ENCODE data around the gene ARL3. TPM values are rescaled to one million over a fixed set of nuclear protein-coding genes. Genes with fewer than 3 reads are reported as not detected.

ARL3 gene
- total RNA-seq, 1 donor, result 5.8 TPM

DNA sequence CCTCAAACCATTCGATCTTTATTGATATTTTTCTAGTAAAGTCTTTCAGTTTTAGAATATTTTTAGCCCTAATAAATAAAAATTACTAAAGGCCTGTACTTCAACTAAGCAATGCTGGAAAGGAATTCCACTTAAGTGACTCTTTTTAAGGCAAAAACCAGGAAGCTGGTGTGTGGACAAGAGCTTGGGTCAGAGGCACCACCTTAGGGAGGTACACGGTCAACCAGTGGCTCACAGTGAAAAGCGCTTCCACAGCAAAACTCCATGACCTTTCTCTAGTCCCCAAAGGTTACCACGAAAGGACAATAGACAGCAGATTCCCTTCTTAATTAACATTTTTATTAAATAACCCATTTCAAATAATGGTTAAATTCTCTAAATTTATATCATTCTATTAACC, 31.2 kb downstream of the ARL3 start:
- no peak overlapping the region for H3K4me2 ChIP-seq (ENCODE audit: insufficient read depth, low read length)
- TF ChIP-seq, protein P1, sequence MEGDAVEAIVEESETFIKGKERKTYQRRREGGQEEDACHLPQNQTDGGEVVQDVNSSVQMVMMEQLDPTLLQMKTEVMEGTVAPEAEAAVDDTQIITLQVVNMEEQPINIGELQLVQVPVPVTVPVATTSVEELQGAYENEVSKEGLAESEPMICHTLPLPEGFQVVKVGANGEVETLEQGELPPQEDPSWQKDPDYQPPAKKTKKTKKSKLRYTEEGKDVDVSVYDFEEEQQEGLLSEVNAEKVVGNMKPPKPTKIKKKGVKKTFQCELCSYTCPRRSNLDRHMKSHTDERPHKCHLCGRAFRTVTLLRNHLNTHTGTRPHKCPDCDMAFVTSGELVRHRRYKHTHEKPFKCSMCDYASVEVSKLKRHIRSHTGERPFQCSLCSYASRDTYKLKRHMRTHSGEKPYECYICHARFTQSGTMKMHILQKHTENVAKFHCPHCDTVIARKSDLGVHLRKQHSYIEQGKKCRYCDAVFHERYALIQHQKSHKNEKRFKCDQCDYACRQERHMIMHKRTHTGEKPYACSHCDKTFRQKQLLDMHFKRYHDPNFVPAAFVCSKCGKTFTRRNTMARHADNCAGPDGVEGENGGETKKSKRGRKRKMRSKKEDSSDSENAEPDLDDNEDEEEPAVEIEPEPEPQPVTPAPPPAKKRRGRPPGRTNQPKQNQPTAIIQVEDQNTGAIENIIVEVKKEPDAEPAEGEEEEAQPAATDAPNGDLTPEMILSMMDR (IDR thresholded peaks at IDR 0.05; ENCODE audit: extremely low read depth, low read depth, low read length), result no peak
- no peak overlapping the region for H2AFZ ChIP-seq (ENCODE audit: low read length)
- DNase-seq (ENCODE audit: insufficient read length, low spot score, missing footprints), result peak; percentile 10
- H3K36me3 ChIP-seq (ENCODE audit: insufficient read depth, low read length), result peaks cover 13% of the 10 kb centered on the region
- no peaks in the 10 kb centered on the region for H4K20me1 ChIP-seq (ENCODE audit: insufficient read depth, low read length)
- no peaks in the 10 kb centered on the region for H3K27me3 ChIP-seq (ENCODE audit: insufficient read depth, low read length)
- H3K4me3 ChIP-seq (ENCODE audit: insufficient read depth, low read length), result no peak overlapping the region
- no peak overlapping the region for H3K27ac ChIP-seq (ENCODE audit: low read depth, low read length)
- no peaks in the 10 kb centered on the region for H3K79me2 ChIP-seq (ENCODE audit: insufficient read depth, low read length)
- no peaks in the 10 kb centered on the region for H3K9me3 ChIP-seq (ENCODE audit: low read depth, low read length)
- peaks cover 3% of the 10 kb centered on the region for H3K4me1 ChIP-seq (ENCODE audit: insufficient read depth, low read length)

DNA sequence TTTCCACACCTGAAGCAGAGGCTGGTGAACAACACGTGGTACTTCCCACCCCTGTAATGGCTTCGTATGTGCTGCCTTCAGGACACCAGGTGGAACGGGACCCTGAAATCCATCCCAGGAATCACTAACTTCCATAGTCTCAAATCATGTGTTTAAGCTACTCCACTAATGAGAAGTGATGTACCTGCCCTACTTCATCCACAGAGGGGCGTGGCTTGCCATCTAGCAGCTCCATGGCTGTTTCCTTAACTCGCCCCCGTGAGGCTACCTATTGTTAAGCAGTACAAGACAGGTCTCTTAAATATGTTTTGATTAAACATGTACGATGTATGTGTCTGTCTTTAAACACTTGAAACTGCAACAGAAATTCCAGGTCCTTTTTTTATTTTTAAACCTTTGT, 31.8 kb downstream of the ARL3 start:
- H3K36me3 ChIP-seq (ENCODE audit: insufficient read depth, low read length), result peaks cover 13% of the 10 kb centered on the region
- H3K27ac ChIP-seq (ENCODE audit: low read depth, low read length), result no peak overlapping the region
- H3K27me3 ChIP-seq (ENCODE audit: insufficient read depth, low read length), result no peaks in the 10 kb centered on the region
- H3K9me3 ChIP-seq (ENCODE audit: low read depth, low read length), result no peaks in the 10 kb centered on the region
- H4K20me1 ChIP-seq (ENCODE audit: insufficient read depth, low read length), result no peaks in the 10 kb centered on the region
- no peak overlapping the region for H2AFZ ChIP-seq (ENCODE audit: low read length)
- TF ChIP-seq, protein P1 (IDR thresholded peaks at IDR 0.05; ENCODE audit: extremely low read depth, low read depth, low read length), result no peak
- no peak for DNase-seq (ENCODE audit: insufficient read length, low spot score, missing footprints)
- H3K4me3 ChIP-seq (ENCODE audit: insufficient read depth, low read length), result no peak overlapping the region
- no peak overlapping the region for H3K4me2 ChIP-seq (ENCODE audit: insufficient read depth, low read length)
- H3K4me1 ChIP-seq (ENCODE audit: insufficient read depth, low read length), result peaks cover 6% of the 10 kb centered on the region
- no peaks in the 10 kb centered on the region for H3K79me2 ChIP-seq (ENCODE audit: insufficient read depth, low read length)

DNA sequence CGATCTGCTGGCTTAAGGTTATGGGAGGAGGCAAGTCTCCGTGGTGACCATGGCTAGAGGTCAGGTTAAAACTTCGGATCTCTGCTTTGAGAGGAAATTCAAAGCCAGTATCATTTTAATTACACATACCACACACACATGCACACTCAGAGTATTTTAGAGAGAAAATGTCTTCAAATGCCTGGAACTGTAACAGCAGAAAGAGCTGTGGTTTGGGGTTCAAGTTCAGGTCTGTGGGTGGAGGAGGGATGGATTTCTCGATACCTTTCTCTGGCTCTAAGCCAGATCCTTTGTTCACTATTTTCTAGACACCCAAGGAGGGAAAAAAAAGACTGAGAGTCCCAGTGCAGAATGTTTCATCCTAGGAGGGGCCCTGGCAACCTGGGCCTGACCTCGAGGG, 32.5 kb downstream of the ARL3 start:
- Histone ChIP-seq H2AFZ (ENCODE audit: low read length) (no peak overlapping the region), H3K9me3 (ENCODE audit: low read depth, low read length) (no peaks in the 10 kb centered on the region), H4K20me1 (ENCODE audit: insufficient read depth, low read length) (no peaks in the 10 kb centered on the region), H3K4me1 (ENCODE audit: insufficient read depth, low read length) (peaks cover 13% of the 10 kb centered on the region), H3K4me2 (ENCODE audit: insufficient read depth, low read length) (no peak overlapping the region), H3K36me3 (ENCODE audit: insufficient read depth, low read length) (peaks cover 13% of the 10 kb centered on the region), H3K79me2 (ENCODE audit: insufficient read depth, low read length) (no peaks in the 10 kb centered on the region), H3K4me3 (ENCODE audit: insufficient read depth, low read length) (no peak overlapping the region), H3K27me3 (ENCODE audit: insufficient read depth, low read length) (no peaks in the 10 kb centered on the region), H3K27ac (ENCODE audit: low read depth, low read length) (no peak overlapping the region)
- DNase-seq (ENCODE audit: insufficient read length, low spot score, missing footprints), result peak; percentile 9
- TF ChIP-seq, protein P1 (IDR thresholded peaks at IDR 0.05; ENCODE audit: extremely low read depth, low read depth, low read length), result no peak

DNA sequence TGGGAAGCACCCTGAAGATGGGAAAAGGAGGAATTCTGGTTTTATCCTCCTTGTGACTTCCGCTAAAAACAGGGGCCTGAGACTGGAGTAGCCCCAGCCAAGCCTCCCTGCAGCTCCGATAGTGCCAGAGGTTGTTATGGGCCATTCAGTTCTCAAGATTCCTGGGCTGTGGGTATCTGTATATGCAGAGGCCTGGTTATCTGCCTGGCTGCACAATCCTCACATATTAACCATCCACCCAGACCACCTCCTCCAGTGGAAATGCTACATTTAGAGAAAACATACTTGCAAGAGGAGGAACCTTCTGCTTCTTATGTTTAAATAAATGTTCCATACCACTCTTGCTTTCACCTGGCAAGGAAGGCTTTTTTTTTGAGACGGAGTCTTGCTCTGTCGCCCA, 34.6 kb downstream of the ARL3 start:
- peaks cover 33% of the 10 kb centered on the region for H3K4me1 ChIP-seq (ENCODE audit: insufficient read depth, low read length)
- no peaks in the 10 kb centered on the region for H4K20me1 ChIP-seq (ENCODE audit: insufficient read depth, low read length)
- TF ChIP-seq, protein P1 (IDR thresholded peaks at IDR 0.05; ENCODE audit: extremely low read depth, low read depth, low read length), result no peak
- H3K27ac ChIP-seq (ENCODE audit: low read depth, low read length), result no peak overlapping the region
- no peaks in the 10 kb centered on the region for H3K9me3 ChIP-seq (ENCODE audit: low read depth, low read length)
- H3K4me3 ChIP-seq (ENCODE audit: insufficient read depth, low read length), result no peak overlapping the region
- H2AFZ ChIP-seq (ENCODE audit: low read length), result no peak overlapping the region
- H3K79me2 ChIP-seq (ENCODE audit: insufficient read depth, low read length), result no peaks in the 10 kb centered on the region
- H3K36me3 ChIP-seq (ENCODE audit: insufficient read depth, low read length), result peaks cover 5% of the 10 kb centered on the region
- no peak for DNase-seq (ENCODE audit: insufficient read length, low spot score, missing footprints)
- no peaks in the 10 kb centered on the region for H3K27me3 ChIP-seq (ENCODE audit: insufficient read depth, low read length)
- H3K4me2 ChIP-seq (ENCODE audit: insufficient read depth, low read length), result no peak overlapping the region

Measured in osteoblast (primary cell).